NCI-H748 (cell line): ENCODE data around the gene MTOR.
"Not testable (repeated sequence)": the region's sequence is repeated elsewhere in the genome, so short reads cannot be mapped to it uniquely, and the experiment has no call there.

ENCODE experiments used
- DNase-seq: peaks from one replicate; lab custom pipeline; 2025; ENCODE audit not compliant: unreplicated experiment; lab: John Stamatoyannopoulos, UW

The MTOR gene

GRCh38 chr1:11280719-11281376, 18.5 kb upstream of the MTOR start:
- no peak for DNase-seq

- DNase-seq = no peak
Measured at GRCh38 chr1:11279630-11280029, 17.3 kb upstream of the MTOR start.

GRCh38 chr1:11279152-11279551, 16.8 kb upstream of the MTOR start:
- no peak for DNase-seq

GRCh38 chr1:11273595-11274234, 11.4 kb upstream of the MTOR start:
- DNase-seq = peak; percentile 22

GRCh38 chr1:11272832-11273594, 10.7 kb upstream of the MTOR start, which contains the start of gene UBIAD1:
UBIAD1 (plus strand) TSS chr1:11273198; CDS start chr1:11273532, 334 bp downstream.
- DNase-seq = peak; percentile 79

- DNase-seq = no peak
Measured at GRCh38 chr1:11272544-11272831, 10.1 kb upstream of the MTOR start.

- not testable (repeated sequence) for DNase-seq
Measured at GRCh38 chr1:11267350-11268337, 5.3 kb upstream of the MTOR start.

GRCh38 chr1:11266268-11267074, 4.1 kb upstream of the MTOR start:
- no peak for DNase-seq

GRCh38 chr1:11256299-11256698, 6.1 kb downstream of the MTOR start:
- DNase-seq = no peak

GRCh38 chr1:11253226-11253625, 9.1 kb downstream of the MTOR start:
- no peak for DNase-seq

GRCh38 chr1:11252538-11252937, 9.8 kb downstream of the MTOR start:
- no peak for DNase-seq

- DNase-seq = no peak
Measured at GRCh38 chr1:11248169-11248568, 14.2 kb downstream of the MTOR start.

GRCh38 chr1:11245904-11246719, 16.2 kb downstream of the MTOR start:
- DNase-seq = peak; percentile 5

GRCh38 chr1:11245248-11245647, 17.1 kb downstream of the MTOR start:
- DNase-seq = no peak

GRCh38 chr1:11238311-11238710, 24.0 kb downstream of the MTOR start:
- no peak for DNase-seq

- DNase-seq = no peak
Measured at GRCh38 chr1:11237356-11237755, 25.0 kb downstream of the MTOR start.

GRCh38 chr1:11233208-11233607, 29.1 kb downstream of the MTOR start:
- DNase-seq = no peak

GRCh38 chr1:11229203-11229602, 33.1 kb downstream of the MTOR start:
- no peak for DNase-seq
